DOHH2 (cell line): Measurements from ENCODE around the gene ARNT2.

Experiments
- H3F3A ChIP-seq: fragments of 200-600 bp; sonication (generic), shearing (Covaris generic); 2 replicates; pipeline ENCODE4 v1.6.0; 2016; ENCODE audit warnings: antibody characterized with exemption, mild to moderate bottlenecking; ENCODE audit not compliant: control insufficient read depth, insufficient read depth
- H3K27ac ChIP-seq: fragments of 200-600 bp; sonication (generic); 2 replicates; pipeline ENCODE4 v1.5.1; 2014; ENCODE audit warnings: low read depth, mild to moderate bottlenecking, low read length, moderate library complexity
- H3K27me3 ChIP-seq: fragments of 200-600 bp; sonication (generic); 2 replicates; pipeline ENCODE4 v1.6.1; 2014; ENCODE audit warnings: mild to moderate bottlenecking, low read length, mixed read lengths; ENCODE audit not compliant: control insufficient read depth
- H3K36me3 ChIP-seq: fragments of 200-600 bp; sonication (generic); 2 replicates; pipeline ENCODE4 v1.6.1; 2014; ENCODE audit warnings: mild to moderate bottlenecking, low read length, moderate library complexity, mixed read lengths; ENCODE audit not compliant: control insufficient read depth
- H3K4me1 ChIP-seq: fragments of 200-600 bp; sonication (generic); 2 replicates; pipeline ENCODE4 v1.6.1; 2014; ENCODE audit warnings: mild to moderate bottlenecking, low read length, mixed read lengths; ENCODE audit not compliant: control insufficient read depth
- H3K4me2 ChIP-seq: fragments of 200-600 bp; sonication (generic); 2 replicates; pipeline ENCODE4 v1.6.0; 2014; ENCODE audit warnings: mild to moderate bottlenecking, low read length, moderate library complexity
- H3K4me3 ChIP-seq: fragments of 200-600 bp; sonication (generic); 2 replicates; pipeline ENCODE4 v1.5.1; 2014; ENCODE audit warnings: mild to moderate bottlenecking, low read length, mixed read lengths
- H3K79me2 ChIP-seq: fragments of 200-600 bp; sonication (generic); 2 replicates; pipeline ENCODE4 v1.6.1; 2014; ENCODE audit warnings: mild to moderate bottlenecking, low read length, mixed read lengths; ENCODE audit not compliant: control insufficient read depth
- H3K9me2 ChIP-seq: fragments of 200-600 bp; sonication (generic); replicated peaks from 2 replicates; pipeline ENCODE4 v1.6.1; 2014; ENCODE audit warnings: mild to moderate bottlenecking, low read length, mixed read lengths; ENCODE audit not compliant: control insufficient read depth
- H3K9me3 ChIP-seq: fragments of 200-600 bp; sonication (generic); 2 replicates; pipeline ENCODE4 v1.6.1; 2014; ENCODE audit warnings: antibody characterized with exemption, low read length, mixed read lengths; ENCODE audit not compliant: control insufficient read depth, insufficient read depth
- H4K20me1 ChIP-seq: fragments of 200-600 bp; sonication (generic); 2 replicates; pipeline ENCODE4 v1.6.0; 2014; ENCODE audit warnings: low read depth, mild to moderate bottlenecking, antibody characterized with exemption, low read length, moderate library complexity; ENCODE audit not compliant: control insufficient read depth, insufficient read depth
- CTCF ChIP-seq: fragments of 200-600 bp; sonication (generic); IDR thresholded peaks from one replicate; pipeline ENCODE4 v1.5.1; 2014; ENCODE audit warnings: antibody characterized with exemption, mild to moderate bottlenecking, low read depth, low read length; ENCODE audit not compliant: poor library complexity, severe bottlenecking
- EZH2phosphoT487 ChIP-seq: fragments of 200-600 bp; sonication (generic); IDR thresholded peaks from 2 replicates; pipeline ENCODE4 v1.6.1; 2017; ENCODE audit warnings: borderline replicate concordance, mild to moderate bottlenecking, antibody characterized with exemption, low read length, moderate library complexity, mixed read lengths

ARNT2 gene

GRCh38 chr15:80492409-80492808 is 88.2 kb downstream of the ARNT2 start:
- peaks cover 4% of the 10 kb centered on the region; the same call in 1 of the 2 replicates for H3K4me1 ChIP-seq

GRCh38 chr15:80492874-80493273 is 88.7 kb downstream of the ARNT2 start:
- no peaks in the 10 kb centered on the region for H3K9me3 ChIP-seq
- H3F3A ChIP-seq, result no peaks in the 10 kb centered on the region
- no peak overlapping the region for H3K4me3 ChIP-seq
- no peak for TF ChIP-seq EZH2phosphoT487
- no peak for TF ChIP-seq CTCF
- no peaks in the 10 kb centered on the region for H3K79me2 ChIP-seq
- H3K27me3 ChIP-seq, result no peaks in the 10 kb centered on the region
- peaks cover 4% of the 10 kb centered on the region; the same call in 1 of the 2 replicates for H3K4me1 ChIP-seq
- H3K4me2 ChIP-seq, result no peak overlapping the region
- H3K27ac ChIP-seq, result no peak overlapping the region
- no peaks in the 10 kb centered on the region for H3K9me2 ChIP-seq
- H4K20me1 ChIP-seq, result no peaks in the 10 kb centered on the region
- no peaks in the 10 kb centered on the region for H3K36me3 ChIP-seq

More at GRCh38 chr15:80492409-80492808, 88.2 kb downstream of the ARNT2 start:
- TF ChIP-seq EZH2phosphoT487 (no peak), CTCF (no peak)
- no peak overlapping the region for H3K27ac ChIP-seq
- H3K9me2 ChIP-seq, result no peaks in the 10 kb centered on the region
- H4K20me1 ChIP-seq, result no peaks in the 10 kb centered on the region
- H3K27me3 ChIP-seq, result no peaks in the 10 kb centered on the region
- H3K9me3 ChIP-seq, result no peaks in the 10 kb centered on the region
- no peaks in the 10 kb centered on the region for H3K79me2 ChIP-seq
- no peak overlapping the region for H3K4me3 ChIP-seq
- H3F3A ChIP-seq, result no peaks in the 10 kb centered on the region
- H3K4me2 ChIP-seq, result no peak overlapping the region
- no peaks in the 10 kb centered on the region for H3K36me3 ChIP-seq

GRCh38 chr15:80494351-80494751 is 90.2 kb downstream of the ARNT2 start:
- Histone ChIP-seq H4K20me1 (no peaks in the 10 kb centered on the region), H3K27me3 (no peaks in the 10 kb centered on the region), H3K27ac (no peak overlapping the region), H3K4me3 (no peak overlapping the region), H3K79me2 (no peaks in the 10 kb centered on the region), H3F3A (no peaks in the 10 kb centered on the region), H3K9me2 (no peaks in the 10 kb centered on the region), H3K36me3 (no peaks in the 10 kb centered on the region), H3K4me1 (peaks cover 4% of the 10 kb centered on the region; the same call in 1 of the 2 replicates), H3K9me3 (no peaks in the 10 kb centered on the region), H3K4me2 (no peak overlapping the region)
- TF ChIP-seq CTCF (no peak), EZH2phosphoT487 (no peak)

- Histone ChIP-seq H3K9me3 (no peaks in the 10 kb centered on the region), H3F3A (no peaks in the 10 kb centered on the region), H3K9me2 (no peaks in the 10 kb centered on the region; the same call in 1 of the 2 replicates), H3K4me3 (no peak overlapping the region), H3K4me1 (peaks cover 4% of the 10 kb centered on the region; the same call in 1 of the 2 replicates), H3K4me2 (no peak overlapping the region), H3K27me3 (no peaks in the 10 kb centered on the region), H4K20me1 (no peaks in the 10 kb centered on the region), H3K79me2 (no peaks in the 10 kb centered on the region), H3K36me3 (no peaks in the 10 kb centered on the region), H3K27ac (no peak overlapping the region)
- no peak for TF ChIP-seq EZH2phosphoT487
- TF ChIP-seq CTCF, result no peak
These were observed 90.6 kb downstream of the ARNT2 start for GRCh38 chr15:80494756-80495155.
